Cardiac muscle cell (in vitro differentiated cells and primary cell): Measurements from ENCODE around the gene FCHO1. TPM values are rescaled to one million over a fixed set of nuclear protein-coding genes. Genes with fewer than 3 reads are reported as not detected.

Source experiments
- DNase-seq, 2 donors: peaks; one replicate each; pipeline versions ENCODE4 v3.0.0 to v3.0.0-alpha.2; 2010 to 2017; ENCODE audit warnings: low read depth in 1 of 2, low spot score in 1 of 2
- H3K27ac ChIP-seq: fragments of 200-600 bp; sonication (generic); 2 replicates; pipeline ENCODE4 v1.5.1; 2016
- H3K27me3 ChIP-seq: fragments of 200-600 bp; sonication (generic); 2 replicates; pipeline ENCODE4 v1.6.0; 2016; ENCODE audit warnings: control low read depth
- H3K36me3 ChIP-seq: fragments of 200-600 bp; sonication (generic); 2 replicates; pipeline ENCODE4 v1.5.1; 2016; ENCODE audit warnings: control low read depth
- H3K4me1 ChIP-seq: fragments of 200-600 bp; sonication (generic); 2 replicates; pipeline ENCODE4 v1.8.1; 2017; ENCODE audit warnings: low read depth, mild to moderate bottlenecking, mixed run types
- H3K4me3 ChIP-seq: fragments of 200-600 bp; sonication (generic); 2 replicates; pipeline ENCODE4 v1.5.1; 2016; ENCODE audit warnings: mild to moderate bottlenecking
- H3K9me3 ChIP-seq: fragments of 200-600 bp; sonication (generic); 2 replicates; pipeline ENCODE4 v1.5.1; 2017; ENCODE audit warnings: low read depth, mild to moderate bottlenecking, control low read depth
- CTCF ChIP-seq: IDR thresholded peaks from 2 replicates; pipeline ENCODE4 v1.5.1; 2012; ENCODE audit warnings: low read depth, mild to moderate bottlenecking, low read length
- polyA plus RNA-seq: library from polyadenylated mRNA; unstranded; fragments of >200 nt; fragmentation: Nextera tagmentation; extraction: Ambion mirVana; gene quantifications from 2 replicates; pipeline ENCODE4 v1.2.1, GENCODE V29; 2016
- total RNA-seq: library from RNA; depleted of rRNA; stranded (reverse); fragments of >200 nt; gene quantifications from 2 replicates; pipeline ENCODE4 v1.2.3, GENCODE V29; 2016

Gene FCHO1
- total and polyA plus RNA-seq, 2 experiments from 2014 or later: 2.5 to 3.1 TPM

GRCh38 chr19:17737690-17738153 lies 13.6 kb upstream of the FCHO1 start:
- H3K27me3 ChIP-seq: no peaks in the 10 kb centered on the region
- no peaks in the 10 kb centered on the region for H3K9me3 ChIP-seq
- no peak overlapping the region for H3K4me3 ChIP-seq
- no peaks in the 10 kb centered on the region for H3K4me1 ChIP-seq
- H3K36me3 ChIP-seq: peaks cover 4% of the 10 kb centered on the region
- no peak overlapping the region for H3K27ac ChIP-seq
- no peak for TF ChIP-seq CTCF
- DNase-seq: no peak

GRCh38 chr19:17739121-17739875 lies 12.0 kb upstream of the FCHO1 start:
- H3K27me3 ChIP-seq: no peaks in the 10 kb centered on the region
- peak in 1 of 2 donors; percentile 53 for DNase-seq
- TF ChIP-seq CTCF: no peak
- no peak overlapping the region for H3K4me3 ChIP-seq
- H3K27ac ChIP-seq: peak overlapping the region; percentile 28
- H3K36me3 ChIP-seq: peaks cover 4% of the 10 kb centered on the region
- H3K4me1 ChIP-seq: no peaks in the 10 kb centered on the region
- H3K9me3 ChIP-seq: no peaks in the 10 kb centered on the region

GRCh38 chr19:17741456-17741855 lies 9.8 kb upstream of the FCHO1 start:
- Histone ChIP-seq H3K27me3 (no peaks in the 10 kb centered on the region), H3K36me3 (no peaks in the 10 kb centered on the region), H3K4me1 (no peaks in the 10 kb centered on the region), H3K27ac (no peak overlapping the region), H3K9me3 (no peaks in the 10 kb centered on the region), H3K4me3 (no peak overlapping the region)
- no peak for TF ChIP-seq CTCF
- DNase-seq: no peak

GRCh38 chr19:17743874-17744580 lies 7.2 kb upstream of the FCHO1 start:
- Histone ChIP-seq H3K4me3 (no peak overlapping the region), H3K27me3 (no peaks in the 10 kb centered on the region), H3K27ac (no peak overlapping the region), H3K36me3 (no peaks in the 10 kb centered on the region), H3K9me3 (no peaks in the 10 kb centered on the region), H3K4me1 (no peaks in the 10 kb centered on the region)
- DNase-seq: peak in 1 of 2 donors; percentile 70
- TF ChIP-seq CTCF: no peak

GRCh38 chr19:17747205-17748098 lies 3.8 kb upstream of the FCHO1 start:
- Histone ChIP-seq H3K36me3 (no peaks in the 10 kb centered on the region), H3K27ac (no peak overlapping the region), H3K4me3 (peak overlapping the region; percentile 47), H3K9me3 (no peaks in the 10 kb centered on the region), H3K4me1 (no peaks in the 10 kb centered on the region), H3K27me3 (no peaks in the 10 kb centered on the region)
- no peak for TF ChIP-seq CTCF
- peak; percentile 96 to 98 for DNase-seq
